MM.1S (cell line): ENCODE measurements around the gene NLRC3.

Source experiments
- DNase-seq: peaks from one replicate; pipeline ENCODE4 v3.0.0-alpha.2; 2015
- H2AFZ ChIP-seq: fragments of 300-600 bp; sonication (generic); 2 replicates; pipeline ENCODE4 v1.6.0; 2016; ENCODE audit warnings: antibody characterized with exemption, low read length
- H3F3A ChIP-seq: fragments of 300-600 bp; sonication (generic); 2 replicates; pipeline ENCODE4 v1.6.1; 2016; ENCODE audit warnings: mild to moderate bottlenecking, antibody characterized with exemption, low read length, moderate library complexity, mixed read lengths; ENCODE audit not compliant: insufficient read depth
- H3K27ac ChIP-seq: fragments of 300-600 bp; sonication (generic); 2 replicates; pipeline ENCODE4 v1.5.1; 2016; ENCODE audit warnings: mild to moderate bottlenecking, low read length
- H3K27me3 ChIP-seq: fragments of 300-600 bp; sonication (generic); replicated peaks from 2 replicates; pipeline ENCODE4 v1.6.0; 2016; ENCODE audit warnings: low read length; ENCODE audit not compliant: insufficient read depth
- H3K36me3 ChIP-seq: fragments of 300-600 bp; sonication (generic); replicated peaks from 2 replicates; pipeline ENCODE4 v1.6.1; 2016; ENCODE audit warnings: mild to moderate bottlenecking, low read length, mixed read lengths; ENCODE audit not compliant: insufficient read depth
- H3K4me1 ChIP-seq: fragments of 300-600 bp; sonication (generic); 2 replicates; pipeline ENCODE4 v1.6.1; 2016; ENCODE audit warnings: low read length, mixed read lengths
- H3K4me2 ChIP-seq: fragments of 300-600 bp; sonication (generic); 2 replicates; pipeline ENCODE4 v1.6.0; 2016; ENCODE audit warnings: low read depth, low read length
- H3K4me3 ChIP-seq: fragments of 300-600 bp; sonication (generic); 2 replicates; pipeline ENCODE4 v1.5.1; 2016; ENCODE audit warnings: low read length, mixed read lengths
- H3K79me2 ChIP-seq: fragments of 300-600 bp; sonication (generic); 2 replicates; pipeline ENCODE4 v1.6.1; 2016; ENCODE audit warnings: mixed run types, low read length, mixed read lengths
- H3K9ac ChIP-seq: fragments of 300-600 bp; sonication (generic); 2 replicates; pipeline ENCODE4 v1.6.1; 2016; ENCODE audit warnings: low read length, mixed read lengths
- H3K9me2 ChIP-seq: fragments of 300-600 bp; sonication (generic); replicated peaks from 2 replicates; pipeline ENCODE4 v1.6.1; 2016; ENCODE audit warnings: mild to moderate bottlenecking, low read length, mixed read lengths; ENCODE audit not compliant: insufficient read depth
- H3K9me3 ChIP-seq: fragments of 300-600 bp; sonication (generic); replicated peaks from 2 replicates; pipeline ENCODE4 v1.6.1; 2016; ENCODE audit warnings: mild to moderate bottlenecking, low read length, mixed read lengths; ENCODE audit not compliant: insufficient read depth
- H4K20me1 ChIP-seq: fragments of 300-600 bp; sonication (generic); 2 replicates; pipeline ENCODE4 v1.6.1; 2016; ENCODE audit warnings: mild to moderate bottlenecking, low read length, moderate library complexity, mixed read lengths; ENCODE audit not compliant: insufficient read depth
- CTCF ChIP-seq: fragments of 300-600 bp; sonication (generic); IDR thresholded peaks from 2 replicates; pipeline ENCODE4 v1.5.1; 2016; ENCODE audit warnings: antibody characterized with exemption, low read length, mixed read lengths
- EZH2 ChIP-seq: fragments of 300-600 bp; sonication (generic); optimal IDR thresholded peaks from 2 replicates; pipeline ENCODE3; 2017; ENCODE audit warnings: low read depth, mild to moderate bottlenecking, antibody characterized with exemption, low read length, mixed read lengths
- EZH2phosphoT487 ChIP-seq: fragments of 300-600 bp; sonication (generic); IDR thresholded peaks from 2 replicates; pipeline ENCODE4 v1.6.1; 2018; ENCODE audit warnings: antibody characterized with exemption, low read length

The NLRC3 gene

GRCh38 chr16:3497771-3498170 lies 79.4 kb downstream of the NLRC3 start:
- Histone ChIP-seq H3K4me2 (no peak overlapping the region), H3K79me2 (peaks cover 5% of the 10 kb centered on the region), H3F3A (peaks cover 4% of the 10 kb centered on the region), H3K36me3 (no peaks in the 10 kb centered on the region), H3K4me1 (peaks cover 4% of the 10 kb centered on the region), H3K27ac (no peak overlapping the region), H3K27me3 (no peaks in the 10 kb centered on the region), H3K4me3 (no peak overlapping the region), H3K9me3 (no peaks in the 10 kb centered on the region), H3K9ac (no peak overlapping the region), H4K20me1 (no peaks in the 10 kb centered on the region), H2AFZ (no peak overlapping the region), H3K9me2 (no peaks in the 10 kb centered on the region)
- DNase-seq, result no peak
- TF ChIP-seq EZH2 (no peak), CTCF (no peak), EZH2phosphoT487 (no peak)

GRCh38 chr16:3496386-3496785 lies 80.8 kb downstream of the NLRC3 start:
- DNase-seq, result no peak
- TF ChIP-seq EZH2 (no peak), EZH2phosphoT487 (no peak), CTCF (no peak)
- Histone ChIP-seq H3K27ac (no peak overlapping the region), H3F3A (no peaks in the 10 kb centered on the region), H3K79me2 (no peaks in the 10 kb centered on the region), H4K20me1 (no peaks in the 10 kb centered on the region), H3K4me1 (no peaks in the 10 kb centered on the region), H3K36me3 (no peaks in the 10 kb centered on the region), H3K4me2 (no peak overlapping the region), H3K9me2 (no peaks in the 10 kb centered on the region), H3K4me3 (no peak overlapping the region), H3K9ac (no peak overlapping the region), H2AFZ (no peak overlapping the region), H3K27me3 (no peaks in the 10 kb centered on the region), H3K9me3 (no peaks in the 10 kb centered on the region)

- Histone ChIP-seq H3K4me1 (no peaks in the 10 kb centered on the region), H3F3A (no peaks in the 10 kb centered on the region), H3K9me2 (no peaks in the 10 kb centered on the region), H3K4me2 (no peak within 1 kb of the TSS), H4K20me1 (no peaks in the 10 kb centered on the region), H3K9me3 (no peaks in the 10 kb centered on the region), H3K27me3 (no peaks in the 10 kb centered on the region), H3K27ac (no peak within 1 kb of the TSS), H3K79me2 (no peaks in the 10 kb centered on the region), H3K4me3 (no peak within 1 kb of the TSS), H3K36me3 (no peaks in the 10 kb centered on the region), H2AFZ (no peak within 1 kb of the TSS), H3K9ac (no peak within 1 kb of the TSS)
- TF ChIP-seq CTCF, result no peak
- no peak for TF ChIP-seq EZH2phosphoT487
- no peak for TF ChIP-seq EZH2
- no peak for DNase-seq
Observed at GRCh38 chr16:3495176-3495575, 82.0 kb downstream of the NLRC3 start, which contains the start of gene C16orf90. TSS of gene C16orf90 (minus strand) at chr16:3495489. CDS start at chr16:3495421, 68 bp downstream.
